Mammary epithelial cell (primary cell): Measurements from ENCODE around the gene SGCB.

Source experiments
- EZH2 ChIP-seq: IDR thresholded peaks from 2 replicates; pipeline ENCODE4 v1.6.1; 2012; ENCODE audit warnings: low read length, inconsistent platforms, borderline replicate concordance
- TF ChIP-seq, protein P1 (sequence below), 2 donors: IDR thresholded peaks in 1 of 2; conservative IDR thresholded peaks in 1 of 2; 2 replicates each; pipeline ENCODE4 v1.5.1; 2011 to 2012; ENCODE audit warnings: inconsistent platforms in 2 of 2, low read length in 2 of 2, mild to moderate bottlenecking in 2 of 2, control low read depth in 1 of 2, low read depth in 1 of 2; ENCODE audit not compliant: insufficient read depth in 1 of 2; ENCODE audit errors: extremely low read depth in 1 of 2

DNA sequence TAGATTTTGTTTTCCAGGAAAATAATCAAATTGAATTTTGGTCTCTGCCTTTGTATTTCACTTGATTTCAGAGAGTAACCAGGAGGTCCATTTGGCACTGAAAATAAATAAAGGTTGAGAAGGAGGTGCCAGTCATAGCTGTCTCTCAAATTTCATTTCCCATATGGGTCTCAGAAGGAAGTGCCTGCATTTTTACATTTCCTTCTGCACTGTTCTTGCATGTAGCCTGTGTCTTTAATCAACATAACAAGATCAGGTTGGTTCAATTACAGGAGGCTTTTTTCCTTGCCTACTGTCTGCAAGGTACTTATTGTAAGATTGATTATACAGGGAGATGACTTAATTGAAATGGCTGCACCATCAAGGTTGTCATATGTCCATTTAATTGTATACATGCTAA is 33.7 kb downstream of the SGCB start:
- TF ChIP-seq, protein P1, sequence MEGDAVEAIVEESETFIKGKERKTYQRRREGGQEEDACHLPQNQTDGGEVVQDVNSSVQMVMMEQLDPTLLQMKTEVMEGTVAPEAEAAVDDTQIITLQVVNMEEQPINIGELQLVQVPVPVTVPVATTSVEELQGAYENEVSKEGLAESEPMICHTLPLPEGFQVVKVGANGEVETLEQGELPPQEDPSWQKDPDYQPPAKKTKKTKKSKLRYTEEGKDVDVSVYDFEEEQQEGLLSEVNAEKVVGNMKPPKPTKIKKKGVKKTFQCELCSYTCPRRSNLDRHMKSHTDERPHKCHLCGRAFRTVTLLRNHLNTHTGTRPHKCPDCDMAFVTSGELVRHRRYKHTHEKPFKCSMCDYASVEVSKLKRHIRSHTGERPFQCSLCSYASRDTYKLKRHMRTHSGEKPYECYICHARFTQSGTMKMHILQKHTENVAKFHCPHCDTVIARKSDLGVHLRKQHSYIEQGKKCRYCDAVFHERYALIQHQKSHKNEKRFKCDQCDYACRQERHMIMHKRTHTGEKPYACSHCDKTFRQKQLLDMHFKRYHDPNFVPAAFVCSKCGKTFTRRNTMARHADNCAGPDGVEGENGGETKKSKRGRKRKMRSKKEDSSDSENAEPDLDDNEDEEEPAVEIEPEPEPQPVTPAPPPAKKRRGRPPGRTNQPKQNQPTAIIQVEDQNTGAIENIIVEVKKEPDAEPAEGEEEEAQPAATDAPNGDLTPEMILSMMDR (conservative IDR thresholded peaks at IDR 0.05 in 1 of 2, IDR thresholded peaks at IDR 0.05 in 1 of 2; ENCODE audit: extremely low read depth in 1 of 2, insufficient read depth in 1 of 2, low read depth in 1 of 2, low read length in 2 of 2), result no peak
- no peak for TF ChIP-seq EZH2
